Right ventricle myocardium inferior (tissue), 1 donor: ENCODE data around the gene SPATA16. TPM values are rescaled to one million over a fixed set of nuclear protein-coding genes. Genes with fewer than 3 reads are reported as not detected.
"Not testable (repeated sequence)": the region's sequence is repeated elsewhere in the genome, so short reads cannot be mapped to it uniquely, and the experiment has no call there.

ENCODE experiments used
- ATAC-seq: fragments of 200-7000 bp; cut with Tn5 transposase; one replicate; pipeline ENCODE4 v1.9.1; 2020; ENCODE audit warnings: mild to moderate bottlenecking, moderate library complexity
- DNase-seq: peaks from one replicate; pipeline ENCODE4 v3.0.0; 2021; ENCODE audit errors: missing footprints
- intact Hi-C: fragments of 100-400 bp; cut with DNase I; formaldehyde crosslinking; loops from one replicate; pipeline ENCODE4 v1.11.0; 2022
- total RNA-seq: library from RNA; stranded (reverse); fragmentation: NEBNext Ultra II Directional; extraction: Animal tissue kit (Norgen Biotek cat#: 25700); gene quantifications from one replicate; pipeline ENCODE4 v1.2.1, GENCODE V29; 2021
- donor health status: DM: no; HTN: yes; CAD: no; lungs with severe emphysema.

The SPATA16 gene
- total RNA-seq, 1 donor from 2014 or later = not detected

- intact Hi-C loops = no loop called here
- no peak for ATAC-seq
- no peak for DNase-seq
Measured at GRCh38 chr3:172868582-172869200, 272.3 kb downstream of the SPATA16 start.

- intact Hi-C loops, DNase-seq, ATAC-seq: not testable (repeated sequence)
Measured at GRCh38 chr3:172866726-172867350, 274.2 kb downstream of the SPATA16 start.

GRCh38 chr3:172859041-172859440 is 282.0 kb downstream of the SPATA16 start:
- DNase-seq (no peak), ATAC-seq (no peak)
- intact Hi-C loops = no loop called here

GRCh38 chr3:172856795-172857742 is 284.0 kb downstream of the SPATA16 start:
- ATAC-seq = peak; percentile 94
- intact Hi-C loops = no loop called here
- DNase-seq = peak; percentile 67

GRCh38 chr3:172855037-172855436 is 286.0 kb downstream of the SPATA16 start:
- DNase-seq (no peak), ATAC-seq (no peak)
- intact Hi-C loops = no loop called here

GRCh38 chr3:172853921-172854666 is 286.9 kb downstream of the SPATA16 start:
- intact Hi-C loops = no loop called here
- ATAC-seq = no peak
- DNase-seq = no peak

GRCh38 chr3:172853005-172853404 is 288.0 kb downstream of the SPATA16 start:
- DNase-seq = no peak
- ATAC-seq = no peak
- intact Hi-C loops = no loop called here

GRCh38 chr3:172848910-172849309 is 292.1 kb downstream of the SPATA16 start:
- DNase-seq (no peak), ATAC-seq (no peak)
- intact Hi-C loops = no loop called here

- ATAC-seq = no peak
- DNase-seq = no peak
- intact Hi-C loops = no loop called here
Measured at GRCh38 chr3:172847292-172847691, 293.7 kb downstream of the SPATA16 start.

GRCh38 chr3:172846706-172847105 is 294.3 kb downstream of the SPATA16 start:
- no peak for ATAC-seq
- no peak for DNase-seq
- intact Hi-C loops = no loop called here

GRCh38 chr3:172846103-172846561 is 294.9 kb downstream of the SPATA16 start:
- intact Hi-C loops = no loop called here
- DNase-seq = no peak
- no peak for ATAC-seq

- intact Hi-C loops = no loop called here
- ATAC-seq = no peak
Measured at GRCh38 chr3:172844428-172844827, 296.6 kb downstream of the SPATA16 start.

GRCh38 chr3:172840913-172841312 is 300.1 kb downstream of the SPATA16 start:
- no peak for ATAC-seq
- intact Hi-C loops = no loop called here
- DNase-seq = no peak

More at GRCh38 chr3:172844428-172844827, 296.6 kb downstream of the SPATA16 start:
- DNase-seq = no peak

- DNase-seq = no peak
- intact Hi-C loops = no loop called here
- no peak for ATAC-seq
Measured at GRCh38 chr3:172840463-172840862, 300.6 kb downstream of the SPATA16 start.

- no peak for ATAC-seq
- no peak for DNase-seq
- intact Hi-C loops = loop anchor here (5.0 to 10.0 kb wide), 2 partner anchors 145 to 208 kb away; no protein-coding TSS in a partner anchor
Measured at GRCh38 chr3:172839679-172840078, 301.4 kb downstream of the SPATA16 start.
